GM12878 (cell line): ENCODE data around the gene CSAD. TPM values are rescaled to one million over a fixed set of nuclear protein-coding genes. Genes with fewer than 3 reads are reported as not detected.

Experiments used
- CTCF ChIP-seq, 3 experiments: IDR thresholded peaks in 2 of 3; conservative IDR thresholded peaks in 1 of 3; 2 replicates each; pipeline ENCODE4 v1.5.1; 2011; ENCODE audit warnings: low read depth in 3 of 3, low read length in 3 of 3, mild to moderate bottlenecking in 3 of 3, control low read depth in 2 of 3, moderate library complexity in 2 of 3, inconsistent platforms in 1 of 3, mixed read lengths in 1 of 3; ENCODE audit not compliant: control insufficient read depth in 2 of 3, insufficient read depth in 1 of 3; ENCODE audit errors: extremely low read depth in 1 of 3
- E2F4 ChIP-seq: IDR thresholded peaks from 2 replicates; pipeline ENCODE4 v1.6.1; 2012; ENCODE audit warnings: low read depth, low read length, improper control_type of control experiment
- EP300 ChIP-seq, 2 experiments: fragments of 150-350 bp in 1 of 2; IDR thresholded peaks; 2 replicates each; pipeline ENCODE4 v1.6.1; 2011 to 2012; ENCODE audit warnings: low read depth in 2 of 2, low read length in 2 of 2, borderline replicate concordance in 1 of 2, improper control_type of control experiment in 1 of 2, inconsistent platforms in 1 of 2; ENCODE audit not compliant: control insufficient read depth in 1 of 2
- HDAC2 ChIP-seq: fragments of 200-600 bp; sonication (generic); IDR thresholded peaks from 2 replicates; pipeline ENCODE4 v1.6.1; 2017
- LARP7 ChIP-seq: fragments of 450-650 bp; IDR thresholded peaks from 2 replicates; pipeline ENCODE4 v1.6.1; 2017; ENCODE audit warnings: mild to moderate bottlenecking
- MYB ChIP-seq: fragments of 150-350 bp; IDR thresholded peaks from 2 replicates; pipeline ENCODE4 v1.6.1; 2014; ENCODE audit warnings: mild to moderate bottlenecking, low read depth, low read length, borderline replicate concordance
- NKRF ChIP-seq: fragments of 450-650 bp; conservative IDR thresholded peaks from 2 replicates; pipeline ENCODE4 v1.6.1; 2017; ENCODE audit warnings: mild to moderate bottlenecking, moderate library complexity
- PBX3 ChIP-seq: IDR thresholded peaks from 2 replicates; pipeline ENCODE4 v1.6.1; 2011; ENCODE audit warnings: mild to moderate bottlenecking, low read depth, low read length, moderate library complexity; ENCODE audit not compliant: insufficient replicate concordance
- POLR2A ChIP-seq: IDR thresholded peaks from 2 replicates; pipeline ENCODE4 v1.6.1; 2011; ENCODE audit warnings: low read depth, mild to moderate bottlenecking, low read length
- POLR2AphosphoS2 ChIP-seq: IDR thresholded peaks from 2 replicates; pipeline ENCODE4 v1.6.1; 2011; ENCODE audit warnings: low read depth, mild to moderate bottlenecking, low read length, improper control_type of control experiment, moderate library complexity
- RELA ChIP-seq: fragments of 450-650 bp; IDR thresholded peaks from 2 replicates; pipeline ENCODE4 v1.8.0; 2014; ENCODE audit warnings: borderline replicate concordance; ENCODE audit not compliant: partially characterized antibody
- RELB ChIP-seq: fragments of 450-650 bp; IDR thresholded peaks from 2 replicates; pipeline ENCODE4 v1.6.1; 2017; ENCODE audit warnings: low read depth, mild to moderate bottlenecking, moderate library complexity
- SMARCA5 ChIP-seq: fragments of 450-650 bp; IDR thresholded peaks from 2 replicates; pipeline ENCODE4 v1.6.1; 2017; ENCODE audit warnings: mild to moderate bottlenecking
- SREBF2 ChIP-seq: IDR thresholded peaks from 2 replicates; pipeline ENCODE4 v1.6.1; 2012; ENCODE audit warnings: mild to moderate bottlenecking, low read length
- STAT1 ChIP-seq: fragments of 450-650 bp; conservative IDR thresholded peaks from 2 replicates; pipeline ENCODE4 v1.6.1; 2014; ENCODE audit warnings: antibody characterized with exemption, mild to moderate bottlenecking
- USF1 ChIP-seq: IDR thresholded peaks from 2 replicates; pipeline ENCODE4 v1.6.1; 2011; ENCODE audit warnings: borderline replicate concordance, low read depth, mild to moderate bottlenecking, moderate library complexity, mixed read lengths, low read length; ENCODE audit not compliant: insufficient read depth; ENCODE audit errors: extremely low read length
- ZBTB11 ChIP-seq: fragments of 450-650 bp; formaldehyde crosslinking; IDR thresholded peaks from 2 replicates; pipeline ENCODE4 v1.5.0; 2022; ENCODE audit warnings: mild to moderate bottlenecking, missing genetic modification characterization
- polyA plus RNA-seq, 11 experiments: library from polyadenylated mRNA; depleted of rRNA in 4 of 11; unstranded in 6 of 11; stranded (reverse) in 5 of 11; fragments of >200 nt; fragmentation: Nextera tagmentation in 4 of 11; fragmentation: Illumina TruSeq in 1 of 11; extraction: Ambion mirVana in 4 of 11; extraction: Trizol in 1 of 11; gene quantifications; 1 replicate in 1 of 11; 2 replicates in 10 of 11; pipeline versions ENCODE4 v1.2.1 to v1.2.3, GENCODE V29; 2011 to 2016; ENCODE audit warnings: inconsistent platforms in 2 of 11, missing spikeins in 2 of 11, low read depth in 1 of 11
- total RNA-seq, 4 experiments: library from RNA; depleted of rRNA in 3 of 4; stranded (reverse); fragments of >200 nt in 3 of 4; fragmentation: Illumina TruSeq in 1 of 4; extraction: Trizol in 1 of 4; gene quantifications; 2 replicates each; pipeline versions ENCODE4 v1.2.1 to v1.2.3, GENCODE V29; 2013 to 2021

CSAD gene
- total and polyA plus RNA-seq, 10 of the 15 experiments (the other 5 are each of a cell fraction or from before 2014, with no cell fraction given), result 1.1 to 20.4 (median 6.2) TPM

- TF ChIP-seq STAT1, result no peak
- no peak for TF ChIP-seq POLR2A
- no peak for TF ChIP-seq ZBTB11
- peak; percentile 19 for TF ChIP-seq NKRF
- TF ChIP-seq E2F4, result no peak
- TF ChIP-seq RELB, result 0 out of 2 replicates have a peak, but pooled peaks have one; percentile 0
- no peak for TF ChIP-seq HDAC2
- TF ChIP-seq USF1, result no peak
- TF ChIP-seq PBX3, result no peak
- peak in 1 of 2 experiments; percentile 16; a peak in 1 of 4 replicates for TF ChIP-seq EP300 (IDR thresholded peaks at IDR 0.05; ENCODE audit: borderline replicate concordance in 1 of 2, control insufficient read depth in 1 of 2, low read depth in 2 of 2, low read length in 2 of 2)
- TF ChIP-seq CTCF (IDR thresholded peaks at IDR 0.05 in 2 of 3, conservative IDR thresholded peaks at IDR 0.05 in 1 of 3; ENCODE audit: control insufficient read depth in 2 of 3, extremely low read depth in 1 of 3, insufficient read depth in 1 of 3, low read depth in 3 of 3, low read length in 3 of 3), result no peak
- no peak for TF ChIP-seq SREBF2
- 0 out of 2 replicates have a peak, but pooled peaks have one; percentile 11 for TF ChIP-seq LARP7
- TF ChIP-seq SMARCA5, result no peak
- TF ChIP-seq POLR2AphosphoS2, result no peak
- TF ChIP-seq RELA, result no peak
- no peak for TF ChIP-seq MYB
Observed at GRCh38 chr12:53179687-53180219, 972 bp downstream of the CSAD start (continued).
